HG03025 (cell line): ENCODE results near the gene RAB6B.

Experiments
- ATAC-seq: cut with Tn5 transposase; IDR thresholded peaks from one replicate; pipeline ENCODE4 v1.9.1; 2021; ENCODE audit warnings: mild to moderate bottlenecking, moderate library complexity; ENCODE audit not compliant: unreplicated experiment, low FRiP score

RAB6B gene

GRCh38 chr3:133881939-133882825 lies 13.5 kb downstream of the RAB6B start:
- ATAC-seq = no peak

DNA sequence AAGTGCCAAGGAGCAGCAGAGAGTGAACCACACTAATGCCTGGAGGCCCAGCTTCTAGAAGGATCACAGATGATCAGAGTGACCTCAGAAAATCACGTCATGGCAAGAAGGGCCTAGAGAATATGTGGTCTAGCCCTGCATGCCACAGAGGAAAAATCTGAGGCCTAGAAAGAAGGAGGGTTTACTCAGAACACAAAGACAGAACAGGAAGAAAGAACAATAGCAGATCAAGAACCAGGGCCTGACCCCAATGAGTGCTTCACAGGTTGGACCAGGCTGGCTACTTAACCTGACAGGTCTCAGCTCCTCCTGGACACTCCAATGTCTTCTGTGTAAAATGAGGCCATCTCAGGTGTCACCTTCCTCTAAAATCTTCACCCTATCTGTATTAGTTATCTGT lies 14.2 kb downstream of the RAB6B start:
- no peak for ATAC-seq

GRCh38 chr3:133880886-133881455 lies 14.7 kb downstream of the RAB6B start:
- no peak for ATAC-seq

GRCh38 chr3:133880287-133880686 lies 15.4 kb downstream of the RAB6B start:
- peak; percentile 62 for ATAC-seq

DNA sequence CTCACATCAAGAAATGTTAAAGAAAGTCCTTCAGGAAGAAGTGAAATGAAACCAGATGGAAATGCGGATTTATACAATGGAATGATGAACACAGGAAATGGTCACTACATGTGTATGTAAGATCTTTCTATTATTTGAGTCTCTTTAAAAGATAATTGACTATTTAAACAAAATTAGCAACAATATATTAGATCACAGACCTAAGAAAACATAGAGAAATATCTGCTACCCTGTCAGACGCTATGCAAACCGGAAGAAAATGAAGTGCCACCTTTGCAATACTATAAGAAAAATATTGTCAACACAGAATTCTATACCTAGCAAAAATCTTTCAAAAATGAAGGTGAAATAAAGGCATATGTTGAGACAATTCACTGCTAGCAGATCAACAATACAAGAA lies 17.2 kb downstream of the RAB6B start:
- ATAC-seq = no peak

- no peak for ATAC-seq
Measured at GRCh38 chr3:133877221-133877620, 18.5 kb downstream of the RAB6B start.

- ATAC-seq = no peak
Measured at GRCh38 chr3:133874761-133875438, 20.8 kb downstream of the RAB6B start.

GRCh38 chr3:133874344-133874743 lies 21.3 kb downstream of the RAB6B start:
- no peak for ATAC-seq

- ATAC-seq = no peak
Measured at GRCh38 chr3:133872781-133873180, 22.9 kb downstream of the RAB6B start.

GRCh38 chr3:133872161-133872560 lies 23.5 kb downstream of the RAB6B start:
- no peak for ATAC-seq

- ATAC-seq = no peak
Measured at GRCh38 chr3:133871368-133872090, 24.2 kb downstream of the RAB6B start.

DNA sequence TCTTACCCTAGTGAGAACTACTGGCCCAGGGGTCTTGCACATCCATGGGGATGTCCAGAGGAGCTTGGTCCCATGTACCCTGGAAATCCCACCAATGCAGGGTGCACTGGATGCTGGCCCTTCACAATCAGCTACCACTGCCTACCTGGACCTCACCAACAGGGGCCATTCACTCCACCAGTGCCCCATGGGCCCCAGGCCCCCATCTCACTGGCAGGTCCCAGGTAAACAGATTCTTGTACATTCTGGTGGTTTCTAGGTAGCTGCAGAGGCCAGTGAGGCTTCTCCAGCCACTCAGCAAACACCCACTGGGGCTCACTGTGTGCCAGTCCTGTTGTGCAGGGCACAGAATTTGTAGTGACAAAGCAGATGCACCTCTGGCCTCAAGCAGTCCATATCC lies 24.9 kb downstream of the RAB6B start:
- no peak for ATAC-seq

GRCh38 chr3:133869586-133869985 lies 26.1 kb downstream of the RAB6B start:
- ATAC-seq = no peak

- ATAC-seq = no peak
Measured at GRCh38 chr3:133868758-133869475, 26.8 kb downstream of the RAB6B start.

- no peak for ATAC-seq
Measured at GRCh38 chr3:133868186-133868585, 27.5 kb downstream of the RAB6B start.

GRCh38 chr3:133866141-133866540 lies 29.5 kb downstream of the RAB6B start:
- no peak for ATAC-seq

GRCh38 chr3:133865136-133865855 lies 30.4 kb downstream of the RAB6B start:
- ATAC-seq = no peak

GRCh38 chr3:133864616-133865015 lies 31.1 kb downstream of the RAB6B start:
- no peak for ATAC-seq

DNA sequence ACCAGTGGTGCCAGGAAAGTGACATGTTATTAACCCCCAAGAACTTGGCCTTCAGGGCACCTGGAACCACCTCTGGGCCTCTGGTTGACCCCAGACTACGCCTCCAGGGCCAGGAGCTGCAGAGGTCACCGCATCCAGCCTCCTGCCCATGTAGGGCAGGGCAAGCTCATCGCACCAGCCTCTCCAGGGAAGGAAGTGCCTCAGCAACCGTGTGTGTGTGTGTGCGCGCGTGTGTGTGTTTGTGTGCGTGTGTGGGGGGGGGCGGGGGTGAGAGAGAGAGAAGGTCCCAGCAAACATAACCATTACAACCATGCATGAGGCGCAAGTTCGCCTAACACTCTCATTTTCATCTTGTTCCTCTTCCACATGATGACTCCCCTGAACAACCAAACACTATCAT lies 31.8 kb downstream of the RAB6B start:
- ATAC-seq = no peak

DNA sequence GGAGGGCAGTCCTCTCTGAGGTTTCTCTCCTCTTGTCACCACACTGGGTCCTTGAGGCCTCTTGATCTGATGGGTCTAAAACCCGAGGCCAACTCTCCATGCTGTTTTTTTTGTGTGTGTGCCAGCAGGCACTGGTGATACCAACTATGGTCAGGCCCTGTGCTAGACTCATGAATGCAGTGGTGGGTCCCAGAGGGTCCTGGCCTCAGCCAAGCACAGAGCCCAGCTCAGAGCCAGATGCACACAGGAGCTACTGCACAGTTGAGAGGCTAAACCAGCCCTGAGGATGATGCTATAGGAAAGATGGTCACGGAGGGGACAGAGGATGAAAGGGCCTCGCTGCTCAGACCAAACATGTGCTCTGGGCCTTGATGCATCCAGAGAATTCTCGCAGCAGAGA lies 33.5 kb downstream of the RAB6B start:
- no peak for ATAC-seq
